OCI-LY7 (cell line): Measurements from ENCODE around the gene GPRIN1.
"Not testable (repeated sequence)": the region's sequence is repeated elsewhere in the genome, so short reads cannot be mapped to it uniquely, and the experiment has no call there.

Experiments
- EZH2phosphoT487 ChIP-seq: fragments of 200-600 bp; sonication (generic); IDR thresholded peaks from 2 replicates; pipeline ENCODE4 v1.6.1; 2018; ENCODE audit warnings: low read depth, borderline replicate concordance, mild to moderate bottlenecking, mixed run types, antibody characterized with exemption, low read length, moderate library complexity, mixed read lengths
- TF ChIP-seq, protein P1 (sequence below): fragments of 200-600 bp; sonication (generic); conservative IDR thresholded peaks from 2 replicates; pipeline ENCODE4 v1.5.1; 2014; ENCODE audit warnings: mild to moderate bottlenecking, antibody characterized with exemption, low read length, moderate library complexity, mixed read lengths

DNA sequence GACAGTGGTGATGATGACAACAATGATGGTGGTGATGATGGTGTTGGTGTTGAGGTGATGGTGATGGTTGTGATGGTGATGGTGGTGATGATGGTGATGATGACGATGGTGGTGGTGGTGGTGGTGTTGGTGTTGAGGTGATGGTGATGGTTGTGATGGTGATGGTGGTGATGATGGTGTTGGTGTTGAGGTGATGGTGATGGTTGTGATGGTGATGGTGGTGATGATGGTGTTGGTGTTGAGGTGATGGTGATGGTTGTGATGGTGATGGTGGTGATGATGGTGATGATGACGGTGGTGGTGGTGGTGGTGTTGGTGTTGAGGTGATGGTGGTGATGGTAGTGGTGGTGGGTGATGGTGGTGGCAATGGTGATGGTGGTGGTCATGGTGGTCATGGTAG lies 18.3 kb downstream of the GPRIN1 start:
- TF ChIP-seq, protein P1, sequence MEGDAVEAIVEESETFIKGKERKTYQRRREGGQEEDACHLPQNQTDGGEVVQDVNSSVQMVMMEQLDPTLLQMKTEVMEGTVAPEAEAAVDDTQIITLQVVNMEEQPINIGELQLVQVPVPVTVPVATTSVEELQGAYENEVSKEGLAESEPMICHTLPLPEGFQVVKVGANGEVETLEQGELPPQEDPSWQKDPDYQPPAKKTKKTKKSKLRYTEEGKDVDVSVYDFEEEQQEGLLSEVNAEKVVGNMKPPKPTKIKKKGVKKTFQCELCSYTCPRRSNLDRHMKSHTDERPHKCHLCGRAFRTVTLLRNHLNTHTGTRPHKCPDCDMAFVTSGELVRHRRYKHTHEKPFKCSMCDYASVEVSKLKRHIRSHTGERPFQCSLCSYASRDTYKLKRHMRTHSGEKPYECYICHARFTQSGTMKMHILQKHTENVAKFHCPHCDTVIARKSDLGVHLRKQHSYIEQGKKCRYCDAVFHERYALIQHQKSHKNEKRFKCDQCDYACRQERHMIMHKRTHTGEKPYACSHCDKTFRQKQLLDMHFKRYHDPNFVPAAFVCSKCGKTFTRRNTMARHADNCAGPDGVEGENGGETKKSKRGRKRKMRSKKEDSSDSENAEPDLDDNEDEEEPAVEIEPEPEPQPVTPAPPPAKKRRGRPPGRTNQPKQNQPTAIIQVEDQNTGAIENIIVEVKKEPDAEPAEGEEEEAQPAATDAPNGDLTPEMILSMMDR: not testable (repeated sequence)
- TF ChIP-seq EZH2phosphoT487: not testable (repeated sequence)
